HG03097 (cell line): ENCODE data around the gene MTERF4.
A peak's percentile ranks its signal among the peaks of the same experiment; 100 is the strongest.

Source experiments
- ATAC-seq: cut with Tn5 transposase; IDR thresholded peaks from one replicate; pipeline ENCODE4 v1.9.1; 2021; ENCODE audit not compliant: unreplicated experiment, low FRiP score

The MTERF4 gene

DNA sequence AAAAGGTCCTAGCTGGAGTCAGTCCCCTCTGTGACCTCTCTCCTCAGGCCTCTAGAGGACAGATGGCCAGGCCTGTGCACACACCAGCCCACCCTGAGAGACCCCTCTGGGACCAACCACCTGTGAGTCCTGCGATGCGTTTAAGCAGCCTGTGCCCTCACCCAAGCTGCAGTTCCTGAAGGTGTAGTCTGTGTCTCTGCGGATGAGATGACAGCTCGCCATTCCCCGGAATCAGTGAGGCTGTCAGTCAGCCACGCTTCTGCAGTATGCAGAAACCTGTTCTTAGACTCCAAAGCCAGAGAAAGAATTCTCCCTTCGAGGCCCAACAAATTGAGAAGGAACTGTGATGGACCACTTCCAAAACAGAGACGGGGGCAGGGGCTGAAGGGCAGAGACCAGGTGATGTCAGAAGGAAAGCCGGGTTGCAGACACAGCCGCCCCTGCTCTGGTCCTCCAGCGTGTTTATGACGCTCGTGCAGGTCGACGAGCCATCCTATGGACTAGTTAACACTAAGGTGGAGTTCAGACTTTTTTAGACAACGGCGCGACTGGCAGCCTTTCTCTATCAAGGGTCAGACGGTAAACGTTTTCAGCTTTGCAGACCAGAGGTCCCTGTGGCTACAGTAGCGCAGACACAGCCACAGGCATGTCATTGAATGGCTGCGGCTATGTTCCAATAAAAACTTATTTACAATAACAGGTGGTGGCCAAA, 10.2 kb downstream of the MTERF4 start:
- ATAC-seq = no peak

DNA sequence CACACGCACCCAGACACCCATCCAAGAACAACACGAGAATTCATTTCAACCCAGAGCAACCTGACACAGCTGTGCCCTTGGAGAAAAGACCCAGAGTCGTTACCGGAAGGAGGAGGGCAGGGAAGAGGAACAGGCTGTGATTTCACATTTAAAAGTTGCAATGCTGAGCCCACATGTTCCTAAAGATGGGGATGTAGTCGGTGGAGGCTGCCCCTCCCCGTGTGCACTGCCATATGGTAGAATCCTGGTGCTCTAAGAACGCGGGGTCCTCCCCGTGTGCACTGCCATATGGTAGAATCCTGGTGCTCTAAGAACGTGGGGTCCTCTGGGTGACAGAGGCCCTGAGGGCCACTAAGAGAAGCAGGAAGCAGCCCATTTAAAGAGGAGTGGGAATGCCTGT, 10.9 kb downstream of the MTERF4 start:
- ATAC-seq = no peak

DNA sequence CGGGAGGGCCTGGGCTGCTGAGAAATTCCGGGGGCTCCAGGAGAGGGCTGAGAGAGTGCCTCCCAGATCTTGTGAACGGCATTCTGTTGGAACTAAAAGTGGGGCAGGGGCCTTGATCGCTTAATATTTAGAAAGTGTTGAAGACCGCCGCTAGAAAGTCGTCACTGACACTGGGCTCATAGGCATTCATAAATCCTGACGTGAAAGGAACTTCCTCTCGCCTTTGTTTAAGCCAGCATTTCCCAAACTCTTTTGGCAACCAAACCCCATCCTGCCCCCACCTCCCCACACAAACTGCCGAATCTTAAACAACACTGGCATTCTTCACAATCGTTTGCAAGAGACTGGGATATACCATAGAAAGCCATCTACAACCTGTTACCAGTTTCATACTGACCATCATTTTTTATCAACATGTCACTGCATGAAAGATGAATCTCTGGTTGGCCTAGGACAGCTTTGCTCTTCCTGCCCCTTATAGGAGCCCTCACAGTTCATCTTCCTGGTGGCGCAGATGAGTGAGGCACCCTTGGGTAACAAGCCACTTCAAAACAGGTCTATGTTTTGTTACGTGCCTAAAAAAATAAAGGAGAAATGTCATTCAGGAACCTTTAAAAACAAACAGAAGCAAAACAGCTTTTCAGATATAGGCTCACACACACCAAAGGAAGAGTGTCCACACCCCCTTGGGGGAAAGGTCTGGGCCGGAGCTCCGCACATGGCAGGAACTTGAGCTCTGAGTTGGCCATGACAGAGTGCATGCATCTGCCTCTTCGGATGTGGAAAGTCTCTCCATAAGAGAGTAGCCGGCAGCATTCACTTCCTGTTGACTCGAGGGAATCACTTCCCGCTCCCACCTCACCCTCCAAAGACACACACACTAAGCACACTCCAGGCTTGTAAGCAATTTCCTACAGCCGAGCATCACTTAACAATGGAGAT, 13.0 kb downstream of the MTERF4 start:
- ATAC-seq = no peak

DNA sequence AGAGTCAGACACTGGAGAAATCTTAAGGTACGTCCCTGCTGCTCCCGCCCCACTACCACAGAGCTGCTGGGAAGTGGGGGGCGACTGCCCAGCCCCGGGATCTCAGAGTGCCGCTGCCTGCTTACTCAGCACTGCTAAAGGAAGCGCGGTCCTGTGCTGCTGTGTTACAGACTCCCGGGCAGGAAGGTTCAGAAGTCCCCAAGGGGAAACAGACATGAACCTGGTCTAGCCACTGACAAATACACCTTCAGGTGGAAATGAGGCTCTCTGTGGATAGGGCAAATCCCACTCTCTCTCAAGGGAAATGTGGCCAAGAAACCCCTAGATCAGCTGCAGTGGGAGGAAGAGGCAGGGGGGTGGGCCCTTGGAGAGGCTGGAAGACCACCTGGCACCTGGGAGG, 13.7 kb downstream of the MTERF4 start:
- peak; percentile 38 for ATAC-seq

DNA sequence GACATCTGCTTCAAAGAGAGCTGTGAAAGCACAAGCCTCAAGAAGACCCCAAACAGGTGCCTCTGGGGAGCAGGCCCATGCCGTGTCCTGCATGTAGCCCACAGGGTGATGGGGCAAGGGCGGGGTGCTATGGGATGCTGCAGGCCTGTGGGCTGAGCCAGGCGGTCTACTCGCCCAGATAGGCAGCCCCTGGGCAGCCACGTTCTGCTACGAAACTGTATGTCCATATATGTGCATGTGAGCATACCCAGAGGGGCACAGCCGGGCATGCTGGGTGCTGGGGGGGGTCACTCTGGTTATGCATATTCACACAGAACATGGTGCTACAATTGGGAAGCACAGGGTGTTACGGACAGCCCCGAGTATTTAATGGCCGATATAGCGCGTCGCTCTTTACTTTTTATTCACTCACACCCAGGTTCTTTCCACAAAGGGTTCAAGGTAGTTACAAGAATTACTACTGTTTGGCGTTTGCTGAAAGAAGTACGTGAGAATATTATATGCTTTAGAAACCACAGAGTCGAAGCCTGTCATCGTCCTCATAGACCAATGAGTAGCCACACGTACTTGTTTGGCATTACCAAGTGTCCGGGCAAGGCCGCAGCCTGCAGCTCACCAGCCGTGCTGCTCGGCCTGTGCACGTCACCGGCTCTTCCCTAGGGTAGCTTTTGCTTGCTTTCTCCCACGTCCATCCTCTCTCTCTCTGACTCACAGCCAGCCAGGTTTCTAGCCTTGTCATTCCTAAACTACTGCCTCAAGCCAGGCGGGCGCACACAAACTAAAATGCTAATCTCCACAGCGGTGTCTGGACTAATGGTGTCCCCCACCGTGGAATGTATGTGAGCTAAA, 14.4 kb downstream of the MTERF4 start:
- ATAC-seq = peak; percentile 50

DNA sequence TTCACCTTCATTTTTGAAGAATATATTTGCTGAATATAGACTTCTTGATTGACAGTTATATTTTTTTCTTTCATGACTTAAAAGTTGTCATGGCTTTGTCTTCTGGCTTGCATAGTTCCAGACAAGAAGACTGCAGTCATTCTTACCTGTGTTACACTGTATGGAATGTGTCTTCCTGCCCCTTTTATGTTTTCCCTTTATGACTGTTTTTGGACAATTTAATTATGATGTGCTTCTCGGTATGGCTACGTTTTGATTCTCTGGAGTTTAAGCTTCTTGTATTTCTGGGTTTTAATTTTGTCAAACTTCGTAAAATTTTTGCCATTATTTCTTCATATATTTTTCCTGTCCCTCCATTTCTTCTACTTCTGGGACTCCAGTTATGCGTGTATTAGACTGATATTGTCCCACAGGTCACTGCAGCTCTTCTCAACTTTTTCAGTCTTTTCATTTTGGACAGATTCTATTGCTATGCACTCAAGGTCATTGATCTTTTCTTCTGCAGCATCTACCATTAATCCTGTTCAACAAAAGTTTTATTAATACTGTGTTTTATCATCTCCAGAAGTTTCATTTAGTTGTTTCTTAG, 17.1 kb downstream of the MTERF4 start:
- ATAC-seq = no peak

DNA sequence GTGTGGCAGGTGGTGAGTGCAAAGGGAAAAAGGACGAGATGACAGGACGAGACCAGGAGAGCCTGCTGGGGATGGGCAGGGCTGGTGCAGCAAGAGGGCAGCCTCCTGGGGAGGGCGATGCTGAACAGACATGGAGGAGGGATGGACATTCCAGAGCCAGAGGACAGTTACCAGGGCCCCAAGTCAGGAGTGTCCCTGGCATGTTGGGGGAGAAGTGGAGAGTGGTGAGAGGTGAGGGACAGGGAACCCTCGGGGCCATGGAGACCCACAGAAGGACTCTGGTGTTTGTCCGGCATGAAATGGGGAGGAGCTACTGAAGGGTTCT, 19.0 kb downstream of the MTERF4 start:
- no peak for ATAC-seq

DNA sequence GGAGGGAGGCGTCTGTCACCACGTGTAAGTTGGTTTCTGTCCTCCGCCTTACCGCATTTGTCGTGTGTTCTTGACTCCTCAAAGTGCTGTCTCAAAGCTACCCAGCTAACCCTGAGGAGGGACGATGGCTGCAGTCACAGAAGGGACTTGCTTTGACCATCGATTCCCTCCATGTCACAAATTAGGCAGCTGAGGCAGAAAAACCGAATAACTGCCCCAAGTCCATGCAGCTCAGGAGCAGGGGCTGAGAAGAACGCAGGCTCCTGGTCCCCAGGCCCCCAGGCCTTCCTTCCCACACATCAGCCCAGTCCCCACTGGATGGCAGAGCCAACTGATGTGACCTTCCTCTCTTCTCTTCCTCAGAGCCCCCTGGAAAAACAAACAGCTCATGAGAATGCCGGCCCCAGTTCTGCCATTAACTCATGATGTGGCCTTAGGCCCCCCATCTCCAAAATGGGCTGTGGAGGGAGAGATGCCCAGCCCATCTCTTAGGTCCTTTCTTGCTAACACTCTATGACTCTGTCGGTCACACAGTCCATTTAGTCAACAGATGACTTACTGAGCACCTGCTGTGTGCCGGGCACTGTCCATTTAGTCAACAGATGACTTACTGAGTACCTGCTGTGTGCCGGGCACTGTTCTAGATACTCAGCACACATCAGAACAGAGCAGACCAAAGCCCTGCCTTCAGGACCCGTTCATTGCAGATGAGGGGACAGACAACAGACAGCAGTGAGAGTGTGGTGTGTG, 19.6 kb downstream of the MTERF4 start:
- no peak for ATAC-seq

DNA sequence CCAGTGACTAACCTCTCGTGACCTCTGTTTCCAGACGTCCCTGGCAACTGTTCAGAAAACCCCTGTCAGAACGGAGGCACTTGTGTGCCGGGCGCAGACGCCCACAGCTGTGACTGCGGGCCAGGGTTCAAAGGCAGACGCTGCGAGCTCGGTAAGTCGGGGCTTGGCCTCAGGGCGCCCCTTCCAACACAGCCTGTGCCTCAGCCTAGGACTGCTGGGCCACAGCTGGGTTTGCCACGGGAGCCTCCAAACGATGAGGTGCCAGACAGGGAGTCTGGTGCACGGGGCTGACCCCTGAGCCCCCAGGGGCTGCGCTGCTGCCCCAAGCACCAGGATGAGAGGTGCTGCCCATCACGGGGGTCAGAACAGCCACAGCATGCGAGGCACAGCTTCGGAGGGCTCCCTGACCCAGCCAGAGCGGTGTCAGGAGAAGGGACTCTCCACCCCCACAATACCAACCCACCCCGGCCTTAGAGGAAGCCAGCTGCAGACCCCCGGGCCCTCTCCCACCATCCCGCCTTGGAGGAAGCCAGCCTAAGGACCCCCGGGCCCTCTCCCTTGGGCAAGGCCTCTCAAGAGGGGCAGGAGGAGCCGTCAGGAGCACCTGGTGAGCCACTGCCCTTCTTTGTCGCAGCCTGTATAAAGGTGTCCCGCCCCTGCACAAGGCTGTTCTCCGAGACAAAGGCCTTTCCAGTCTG, 20.3 kb downstream of the MTERF4 start:
- ATAC-seq = no peak

DNA sequence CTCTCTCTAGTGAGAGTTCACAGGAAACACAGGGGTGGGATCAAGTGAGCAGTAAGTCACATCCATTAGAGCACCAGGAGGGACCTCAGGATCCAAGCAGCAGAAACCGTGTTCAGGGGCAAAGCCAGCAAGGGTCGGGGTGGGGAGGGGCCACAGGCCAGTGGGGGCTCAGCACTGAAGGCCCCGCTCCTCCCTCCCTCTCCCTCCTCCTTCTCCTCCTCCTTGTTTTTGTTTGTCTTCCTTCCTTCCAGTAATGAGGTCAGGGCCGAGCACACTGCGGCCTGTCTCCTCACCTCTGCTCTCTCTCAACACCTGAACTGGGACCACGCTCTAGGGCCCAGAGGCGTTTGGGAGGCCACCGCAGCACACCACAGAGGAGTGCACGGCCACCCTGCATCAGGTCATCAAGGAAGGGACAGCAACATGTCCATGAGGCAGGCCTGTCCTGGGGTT, 20.9 kb downstream of the MTERF4 start:
- ATAC-seq = no peak

DNA sequence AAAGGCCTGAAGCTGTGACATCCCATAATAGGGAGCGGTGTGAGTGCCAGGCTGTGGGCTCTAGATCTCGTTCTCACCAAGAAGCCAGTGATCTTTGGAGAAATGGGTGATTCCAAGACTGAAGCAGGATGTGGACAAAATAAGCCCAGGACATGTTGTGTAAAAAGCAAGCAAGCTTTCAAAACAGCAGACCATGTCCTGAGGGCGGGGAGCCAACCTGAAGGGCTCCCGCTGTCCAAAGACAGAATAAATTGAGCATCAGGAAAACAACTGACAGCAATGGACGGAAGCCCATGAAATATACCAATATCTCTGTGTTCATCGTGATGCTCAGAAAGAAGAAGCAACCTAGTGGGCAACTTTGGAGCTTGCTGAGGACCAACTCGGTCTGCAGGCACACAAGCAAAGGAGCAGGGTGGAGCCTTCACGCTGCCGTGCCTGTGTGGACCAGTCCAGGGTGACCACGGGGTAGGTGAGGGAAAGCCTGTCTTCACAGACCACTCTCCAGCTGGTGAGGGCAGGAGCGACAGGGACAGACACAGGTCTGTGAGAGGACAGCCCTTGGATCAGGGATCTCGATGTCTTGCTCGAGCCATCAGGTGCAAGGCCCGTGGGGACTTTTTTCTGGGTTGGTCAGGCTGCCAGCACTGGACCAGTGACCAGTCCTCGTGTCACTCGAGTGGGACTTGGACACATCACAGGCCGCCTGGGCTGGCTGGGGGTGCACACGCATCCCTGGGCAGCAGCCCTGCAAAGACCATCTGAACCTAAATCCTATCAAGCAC, 21.5 kb downstream of the MTERF4 start:
- no peak for ATAC-seq

DNA sequence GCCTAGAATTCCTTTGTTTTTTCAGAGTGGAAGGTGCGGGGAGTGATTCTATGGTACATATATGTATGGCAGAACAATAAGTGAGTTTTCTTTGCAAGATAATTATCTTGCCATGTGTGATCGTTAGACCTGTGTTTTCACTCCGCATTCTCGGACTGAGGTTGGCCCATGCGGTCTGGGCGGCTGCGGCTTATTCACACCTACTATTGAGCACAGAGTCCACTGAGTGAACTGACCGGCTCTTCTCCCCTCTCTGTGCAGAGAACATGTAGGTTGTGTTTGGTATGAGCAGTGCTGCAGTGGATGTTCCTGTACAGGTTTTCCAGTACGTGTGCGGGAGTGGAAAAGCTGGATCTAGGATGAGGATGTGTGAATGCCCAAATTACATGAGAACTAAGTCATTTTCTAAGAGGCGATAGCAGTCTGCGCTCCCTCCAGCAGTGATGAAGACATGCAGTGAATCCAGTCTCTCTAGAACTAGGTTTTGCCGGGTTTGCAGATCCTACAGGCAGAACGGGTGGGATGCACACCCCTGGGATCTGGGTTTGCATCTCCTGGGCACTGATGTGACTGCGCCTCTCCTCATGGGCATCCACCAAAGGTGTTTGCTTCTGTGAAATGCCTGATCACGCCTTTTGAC, 27.1 kb downstream of the MTERF4 start:
- ATAC-seq = no peak

DNA sequence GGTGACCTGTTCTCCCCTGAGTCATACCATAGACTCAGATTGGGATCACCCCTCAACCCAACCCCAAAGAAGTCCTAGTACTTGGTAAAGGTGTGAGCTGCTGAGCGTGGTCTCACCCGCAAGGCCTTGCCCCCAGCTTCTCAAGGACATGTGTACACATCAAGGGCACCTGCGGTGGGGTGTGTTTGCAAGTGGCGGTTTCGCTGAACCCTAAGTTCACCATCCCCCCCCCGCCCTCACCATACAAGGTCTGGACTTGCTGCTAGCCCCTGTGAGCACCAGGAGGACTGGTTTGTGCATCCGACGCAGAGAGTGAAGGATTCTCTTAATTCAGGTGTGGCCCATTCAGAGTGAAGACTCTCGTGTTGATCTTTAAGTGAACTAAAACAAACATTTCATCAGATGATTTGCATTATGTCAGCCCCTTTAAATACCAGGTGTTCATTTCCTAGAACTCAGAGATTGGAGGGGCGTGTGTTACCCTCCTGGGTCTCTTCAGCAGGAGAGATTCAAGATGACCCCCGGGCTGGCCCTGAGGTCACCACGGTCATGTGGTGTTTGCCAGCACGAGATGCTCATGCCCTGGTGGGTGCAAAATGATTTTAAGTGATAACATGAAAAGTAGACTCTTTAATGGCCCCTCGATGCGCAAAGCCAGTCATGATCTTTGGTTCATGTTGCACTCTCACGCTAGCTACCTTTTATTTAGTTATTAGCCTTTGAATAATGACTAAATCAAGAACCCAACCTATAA, 27.8 kb downstream of the MTERF4 start:
- ATAC-seq = no peak

DNA sequence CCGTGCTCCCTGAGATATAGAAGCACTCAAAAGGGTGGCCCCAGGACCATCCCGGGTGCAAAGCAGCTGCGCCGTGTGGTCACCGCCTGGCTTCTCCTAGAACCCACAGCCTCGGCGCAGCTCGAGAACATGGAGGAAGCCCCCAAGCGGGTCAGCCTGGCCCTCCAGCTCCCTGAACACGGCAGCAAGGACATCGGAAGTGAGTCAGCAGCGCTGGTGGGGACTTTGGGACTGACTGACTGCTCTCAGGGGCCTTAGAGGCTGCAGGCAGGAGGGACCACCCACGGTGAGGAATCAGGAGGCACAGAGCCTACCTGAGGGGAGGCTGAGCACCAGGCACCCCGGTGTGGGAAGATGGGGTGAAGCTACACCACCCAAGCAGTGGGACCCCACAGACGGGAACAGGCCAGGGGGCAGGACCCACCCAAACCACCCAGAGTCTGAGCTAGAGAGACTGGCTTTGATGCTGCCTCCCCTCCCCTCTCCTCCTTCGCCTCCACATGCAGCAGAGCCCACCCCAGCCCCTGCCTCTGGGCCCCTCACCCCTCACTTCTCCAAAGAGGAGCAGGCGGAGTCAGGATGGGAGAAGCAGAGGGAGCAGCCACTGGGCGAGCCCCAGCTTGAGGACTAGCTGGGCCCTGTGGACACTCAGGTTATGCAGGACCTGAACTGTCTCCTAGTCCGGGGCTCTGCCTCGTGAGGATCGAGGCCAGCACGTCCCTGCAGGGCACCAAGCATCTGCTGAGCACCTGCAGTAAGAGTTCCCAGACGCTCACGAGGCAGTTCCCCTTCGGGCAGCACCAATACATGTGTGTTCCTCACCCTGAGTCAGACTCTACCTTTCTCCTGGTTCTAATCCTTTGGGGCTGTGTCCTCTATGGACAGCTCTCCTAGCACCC, 28.7 kb downstream of the MTERF4 start:
- no peak for ATAC-seq

DNA sequence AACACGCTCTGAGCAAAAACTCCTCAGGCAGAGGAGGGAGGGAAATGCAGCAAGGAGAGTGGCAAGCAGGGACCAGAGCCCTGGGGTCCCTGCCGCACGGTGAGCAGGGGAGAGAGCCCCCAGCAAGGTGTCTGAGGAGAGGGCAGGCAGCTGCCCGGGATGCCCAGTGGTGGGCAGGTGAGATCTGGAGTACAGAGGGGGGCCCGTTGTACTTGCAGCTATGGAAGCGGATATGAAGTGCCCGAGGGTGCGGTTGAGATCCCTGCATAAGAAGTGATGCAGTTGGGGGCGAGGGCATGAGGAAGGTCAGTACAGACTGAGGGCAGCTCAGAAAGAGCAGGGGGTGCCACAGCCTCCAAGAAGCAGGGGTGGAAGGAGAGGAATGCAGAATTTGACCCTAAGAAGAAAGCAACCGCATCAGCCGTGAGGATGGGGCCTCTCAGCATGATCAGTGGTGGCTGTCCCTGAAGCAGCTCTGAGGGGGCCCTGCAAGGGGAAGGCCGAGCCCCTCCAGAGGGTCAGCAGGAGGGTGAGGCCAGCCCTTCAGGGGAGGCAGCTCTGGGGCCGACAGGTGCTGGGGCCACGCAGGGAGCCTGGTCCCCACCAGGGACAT, 29.4 kb downstream of the MTERF4 start:
- ATAC-seq = no peak

DNA sequence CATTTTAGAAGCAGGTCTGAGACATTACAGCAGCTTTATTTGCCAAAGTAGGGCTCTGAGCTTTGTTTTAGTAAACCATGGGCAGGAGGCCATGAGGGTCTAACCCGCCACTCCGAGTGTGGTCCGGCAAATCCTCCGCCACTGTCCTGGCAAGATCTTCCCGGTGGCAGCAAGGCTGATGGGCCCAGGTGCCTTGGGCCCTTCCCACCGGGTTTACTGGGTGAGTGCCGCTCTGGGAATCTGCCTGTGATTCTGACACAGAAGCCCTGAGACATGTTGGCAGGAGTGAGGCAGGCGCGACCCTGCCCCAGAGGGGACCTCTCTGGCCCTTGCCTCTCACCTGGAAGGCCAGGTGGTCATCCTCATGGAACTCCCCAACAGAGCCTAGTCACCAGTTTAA, 29.9 kb downstream of the MTERF4 start:
- no peak for ATAC-seq
